ENCODE data around the gene LSM7. TPM values are rescaled to one million over a fixed set of nuclear protein-coding genes. Genes with fewer than 3 reads are reported as not detected.

LSM7 gene
- total and polyA plus RNA-seq, 2 of the 13 experiments (the other 11 are each of a cell fraction or from before 2014, with no cell fraction given) = 140 to 205 TPM

DNA sequence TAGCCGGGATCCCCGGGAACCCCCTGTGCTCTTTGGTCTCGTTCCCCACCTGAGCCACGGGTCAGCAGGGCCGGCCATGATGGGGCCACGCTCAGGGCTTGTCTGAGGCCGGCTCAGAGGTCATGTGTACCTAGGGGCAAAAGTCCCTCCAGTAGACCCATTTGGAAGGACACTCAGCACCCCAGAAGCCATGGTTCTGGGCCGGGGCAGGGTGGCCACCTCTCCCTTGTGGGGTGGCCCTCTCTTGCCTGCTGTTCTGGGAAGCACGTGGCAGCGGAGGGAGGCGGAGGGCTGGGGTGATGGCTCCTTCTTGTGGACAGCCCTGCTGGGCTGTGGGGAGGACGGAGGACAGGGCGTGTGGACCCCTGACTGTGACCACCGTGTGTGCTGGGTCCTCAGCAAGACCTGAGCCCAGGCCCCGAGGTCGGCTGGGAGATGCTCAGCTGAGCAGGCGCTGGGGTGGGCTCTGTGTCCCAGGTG lies 40.0 kb downstream of the LSM7 start (continued):
- TF ChIP-seq, protein P1, sequence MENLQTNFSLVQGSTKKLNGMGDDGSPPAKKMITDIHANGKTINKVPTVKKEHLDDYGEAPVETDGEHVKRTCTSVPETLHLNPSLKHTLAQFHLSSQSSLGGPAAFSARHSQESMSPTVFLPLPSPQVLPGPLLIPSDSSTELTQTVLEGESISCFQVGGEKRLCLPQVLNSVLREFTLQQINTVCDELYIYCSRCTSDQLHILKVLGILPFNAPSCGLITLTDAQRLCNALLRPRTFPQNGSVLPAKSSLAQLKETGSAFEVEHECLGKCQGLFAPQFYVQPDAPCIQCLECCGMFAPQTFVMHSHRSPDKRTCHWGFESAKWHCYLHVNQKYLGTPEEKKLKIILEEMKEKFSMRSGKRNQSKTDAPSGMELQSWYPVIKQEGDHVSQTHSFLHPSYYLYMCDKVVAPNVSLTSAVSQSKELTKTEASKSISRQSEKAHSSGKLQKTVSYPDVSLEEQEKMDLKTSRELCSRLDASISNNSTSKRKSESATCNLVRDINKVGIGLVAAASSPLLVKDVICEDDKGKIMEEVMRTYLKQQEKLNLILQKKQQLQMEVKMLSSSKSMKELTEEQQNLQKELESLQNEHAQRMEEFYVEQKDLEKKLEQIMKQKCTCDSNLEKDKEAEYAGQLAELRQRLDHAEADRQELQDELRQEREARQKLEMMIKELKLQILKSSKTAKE (CRISPR knock-in tag; IDR thresholded peaks at IDR 0.05; ENCODE audit: borderline replicate concordance) = peak; percentile 67
- TF ChIP-seq, protein P2, sequence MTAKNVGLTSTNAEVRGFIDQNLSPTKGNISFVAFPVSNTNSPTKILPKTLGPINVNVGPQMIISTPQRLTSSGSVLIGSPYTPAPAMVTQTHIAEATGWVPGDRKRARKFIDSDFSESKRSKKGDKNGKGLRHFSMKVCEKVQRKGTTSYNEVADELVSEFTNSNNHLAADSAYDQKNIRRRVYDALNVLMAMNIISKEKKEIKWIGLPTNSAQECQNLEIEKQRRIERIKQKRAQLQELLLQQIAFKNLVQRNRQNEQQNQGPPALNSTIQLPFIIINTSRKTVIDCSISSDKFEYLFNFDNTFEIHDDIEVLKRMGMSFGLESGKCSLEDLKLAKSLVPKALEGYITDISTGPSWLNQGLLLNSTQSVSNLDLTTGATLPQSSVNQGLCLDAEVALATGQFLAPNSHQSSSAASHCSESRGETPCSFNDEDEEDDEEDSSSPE (CRISPR knock-in tag; IDR thresholded peaks at IDR 0.05) = peak; percentile 42; the same call in 1 of the 2 replicates
- TF ChIP-seq NFE2 (CRISPR knock-in tag; IDR thresholded peaks at IDR 0.05) = no peak
- no peak for TF ChIP-seq ZNF382 (CRISPR knock-in tag; IDR thresholded peaks at IDR 0.05; ENCODE audit: borderline replicate concordance)
- TF ChIP-seq HES4 (CRISPR knock-in tag; IDR thresholded peaks at IDR 0.05; ENCODE audit: borderline replicate concordance) = peak; percentile 58; the same call in 1 of the 2 replicates
- TF ChIP-seq KAT8 (CRISPR knock-in tag; IDR thresholded peaks at IDR 0.05) = 0 out of 2 replicates have a peak, but pooled peaks have one; percentile 22
- TF ChIP-seq ZNF550 (CRISPR knock-in tag; IDR thresholded peaks at IDR 0.05; ENCODE audit: borderline replicate concordance) = no peak
- TF ChIP-seq, protein P3, sequence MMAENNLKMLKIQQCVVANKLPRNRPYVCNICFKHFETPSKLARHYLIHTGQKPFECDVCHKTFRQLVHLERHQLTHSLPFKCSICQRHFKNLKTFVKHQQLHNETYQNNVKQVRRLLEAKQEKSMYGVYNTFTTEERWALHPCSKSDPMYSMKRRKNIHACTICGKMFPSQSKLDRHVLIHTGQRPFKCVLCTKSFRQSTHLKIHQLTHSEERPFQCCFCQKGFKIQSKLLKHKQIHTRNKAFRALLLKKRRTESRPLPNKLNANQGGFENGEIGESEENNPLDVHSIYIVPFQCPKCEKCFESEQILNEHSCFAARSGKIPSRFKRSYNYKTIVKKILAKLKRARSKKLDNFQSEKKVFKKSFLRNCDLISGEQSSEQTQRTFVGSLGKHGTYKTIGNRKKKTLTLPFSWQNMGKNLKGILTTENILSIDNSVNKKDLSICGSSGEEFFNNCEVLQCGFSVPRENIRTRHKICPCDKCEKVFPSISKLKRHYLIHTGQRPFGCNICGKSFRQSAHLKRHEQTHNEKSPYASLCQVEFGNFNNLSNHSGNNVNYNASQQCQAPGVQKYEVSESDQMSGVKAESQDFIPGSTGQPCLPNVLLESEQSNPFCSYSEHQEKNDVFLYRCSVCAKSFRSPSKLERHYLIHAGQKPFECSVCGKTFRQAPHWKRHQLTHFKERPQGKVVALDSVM (CRISPR knock-in tag; IDR thresholded peaks at IDR 0.05) = no peak
- TF ChIP-seq SMAD9 (CRISPR knock-in tag; IDR thresholded peaks at IDR 0.05) = no peak
- TF ChIP-seq MEIS1 (CRISPR knock-in tag; IDR thresholded peaks at IDR 0.05; ENCODE audit: borderline replicate concordance) = no peak
- no peak for TF ChIP-seq ZNF17 (CRISPR knock-in tag; IDR thresholded peaks at IDR 0.05)
- TF ChIP-seq, protein P4, sequence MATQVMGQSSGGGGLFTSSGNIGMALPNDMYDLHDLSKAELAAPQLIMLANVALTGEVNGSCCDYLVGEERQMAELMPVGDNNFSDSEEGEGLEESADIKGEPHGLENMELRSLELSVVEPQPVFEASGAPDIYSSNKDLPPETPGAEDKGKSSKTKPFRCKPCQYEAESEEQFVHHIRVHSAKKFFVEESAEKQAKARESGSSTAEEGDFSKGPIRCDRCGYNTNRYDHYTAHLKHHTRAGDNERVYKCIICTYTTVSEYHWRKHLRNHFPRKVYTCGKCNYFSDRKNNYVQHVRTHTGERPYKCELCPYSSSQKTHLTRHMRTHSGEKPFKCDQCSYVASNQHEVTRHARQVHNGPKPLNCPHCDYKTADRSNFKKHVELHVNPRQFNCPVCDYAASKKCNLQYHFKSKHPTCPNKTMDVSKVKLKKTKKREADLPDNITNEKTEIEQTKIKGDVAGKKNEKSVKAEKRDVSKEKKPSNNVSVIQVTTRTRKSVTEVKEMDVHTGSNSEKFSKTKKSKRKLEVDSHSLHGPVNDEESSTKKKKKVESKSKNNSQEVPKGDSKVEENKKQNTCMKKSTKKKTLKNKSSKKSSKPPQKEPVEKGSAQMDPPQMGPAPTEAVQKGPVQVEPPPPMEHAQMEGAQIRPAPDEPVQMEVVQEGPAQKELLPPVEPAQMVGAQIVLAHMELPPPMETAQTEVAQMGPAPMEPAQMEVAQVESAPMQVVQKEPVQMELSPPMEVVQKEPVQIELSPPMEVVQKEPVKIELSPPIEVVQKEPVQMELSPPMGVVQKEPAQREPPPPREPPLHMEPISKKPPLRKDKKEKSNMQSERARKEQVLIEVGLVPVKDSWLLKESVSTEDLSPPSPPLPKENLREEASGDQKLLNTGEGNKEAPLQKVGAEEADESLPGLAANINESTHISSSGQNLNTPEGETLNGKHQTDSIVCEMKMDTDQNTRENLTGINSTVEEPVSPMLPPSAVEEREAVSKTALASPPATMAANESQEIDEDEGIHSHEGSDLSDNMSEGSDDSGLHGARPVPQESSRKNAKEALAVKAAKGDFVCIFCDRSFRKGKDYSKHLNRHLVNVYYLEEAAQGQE (IDR thresholded peaks at IDR 0.05; ENCODE audit: borderline replicate concordance in 1 of 2, low read depth in 1 of 2, low read length in 2 of 2) = no peak
- TF ChIP-seq FOXA1 (IDR thresholded peaks at IDR 0.05) = no peak
- peak; percentile 34; the same call in 1 of the 2 replicates for TF ChIP-seq FOXA1 (CRISPR knock-in tag; IDR thresholded peaks at IDR 0.05)
- TF ChIP-seq AKAP8 (CRISPR knock-in tag; IDR thresholded peaks at IDR 0.05) = 0 out of 2 replicates have a peak, but pooled peaks have one; percentile 57
- TF ChIP-seq, protein P5, sequence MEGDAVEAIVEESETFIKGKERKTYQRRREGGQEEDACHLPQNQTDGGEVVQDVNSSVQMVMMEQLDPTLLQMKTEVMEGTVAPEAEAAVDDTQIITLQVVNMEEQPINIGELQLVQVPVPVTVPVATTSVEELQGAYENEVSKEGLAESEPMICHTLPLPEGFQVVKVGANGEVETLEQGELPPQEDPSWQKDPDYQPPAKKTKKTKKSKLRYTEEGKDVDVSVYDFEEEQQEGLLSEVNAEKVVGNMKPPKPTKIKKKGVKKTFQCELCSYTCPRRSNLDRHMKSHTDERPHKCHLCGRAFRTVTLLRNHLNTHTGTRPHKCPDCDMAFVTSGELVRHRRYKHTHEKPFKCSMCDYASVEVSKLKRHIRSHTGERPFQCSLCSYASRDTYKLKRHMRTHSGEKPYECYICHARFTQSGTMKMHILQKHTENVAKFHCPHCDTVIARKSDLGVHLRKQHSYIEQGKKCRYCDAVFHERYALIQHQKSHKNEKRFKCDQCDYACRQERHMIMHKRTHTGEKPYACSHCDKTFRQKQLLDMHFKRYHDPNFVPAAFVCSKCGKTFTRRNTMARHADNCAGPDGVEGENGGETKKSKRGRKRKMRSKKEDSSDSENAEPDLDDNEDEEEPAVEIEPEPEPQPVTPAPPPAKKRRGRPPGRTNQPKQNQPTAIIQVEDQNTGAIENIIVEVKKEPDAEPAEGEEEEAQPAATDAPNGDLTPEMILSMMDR (CRISPR knock-in tag; IDR thresholded peaks at IDR 0.05) = peak; percentile 30; the same call in 1 of the 2 replicates
- no peak for TF ChIP-seq SMC3 (IDR thresholded peaks at IDR 0.05; ENCODE audit: low read length)

All from HepG2 (cell line).